Bronchial epithelial cell (primary cell): ENCODE results near the gene PNRC2. TPM values are rescaled to one million over a fixed set of nuclear protein-coding genes. Genes with fewer than 3 reads are reported as not detected.

Source experiments
- DNase-seq: peaks from one replicate; pipeline ENCODE4 v3.0.0-alpha.2; 2010; ENCODE audit warnings: low read depth
- FAIRE-seq: peaks from 2 replicates; lab custom pipeline; 2011; peaks lifted over from hg19 to GRCh38; lab: Jason Lieb, UNC
- H3K27me3 ChIP-seq: 2 replicates; pipeline ENCODE4 v1.5.1; 2011; ENCODE audit warnings: low read length; ENCODE audit not compliant: control insufficient read depth, insufficient read depth
- H3K36me3 ChIP-seq: 2 replicates; pipeline ENCODE4 v1.5.1; 2011; ENCODE audit warnings: low read length; ENCODE audit not compliant: control insufficient read depth, insufficient read depth
- H3K4me3 ChIP-seq: 2 replicates; pipeline ENCODE4 v1.5.1; 2011; ENCODE audit warnings: mild to moderate bottlenecking, low read depth, low read length, control low read depth
- total RNA-seq: library from RNA; depleted of rRNA; stranded (reverse); fragments of >200 nt; gene quantifications from 2 replicates; pipeline ENCODE4 v1.2.1, GENCODE V29; 2014
- TF ChIP-seq, protein P1 (sequence below): IDR thresholded peaks from 2 replicates; pipeline ENCODE4 v1.5.1; 2011; ENCODE audit warnings: mild to moderate bottlenecking, moderate library complexity, low read length, control low read depth, inconsistent platforms; ENCODE audit not compliant: insufficient read depth, severe bottlenecking

Gene PNRC2
- total RNA-seq, 1 donor from 2014 or later: 89.8 TPM

DNA sequence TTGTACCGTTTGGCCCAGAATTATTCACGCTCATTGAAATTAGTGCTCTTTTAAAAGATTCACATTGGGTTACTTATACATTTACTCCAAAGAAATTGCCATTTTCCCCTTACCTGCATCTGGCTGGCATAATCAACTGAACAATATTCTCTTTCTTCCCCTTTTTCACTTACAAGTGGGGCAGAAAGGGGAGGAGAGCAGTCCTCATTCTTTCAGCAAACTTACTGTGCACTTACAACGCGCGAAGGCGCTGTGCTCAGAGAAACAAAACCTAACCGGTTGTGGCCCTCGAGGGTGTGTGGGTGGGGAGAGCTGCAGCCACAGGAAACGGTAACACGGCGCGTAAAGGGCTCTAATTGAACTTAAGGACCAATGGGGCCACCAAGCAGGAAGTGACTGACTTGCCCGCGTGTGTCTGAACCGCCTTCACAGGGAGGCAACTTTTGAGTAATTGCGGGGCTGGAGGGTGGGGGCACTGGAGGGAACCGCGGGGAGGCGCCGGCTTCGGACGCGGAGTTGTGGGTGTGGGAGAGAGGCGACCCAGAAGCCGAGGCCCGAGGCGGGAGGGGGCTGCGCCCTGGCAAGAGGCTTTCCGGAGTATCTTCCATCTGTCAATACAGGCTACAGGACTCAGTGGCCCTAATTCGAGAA, 693 bp upstream of the PNRC2 start:
- DNase-seq: peak; percentile 88
- peak overlapping the region; percentile 94 for H3K4me3 ChIP-seq
- no peaks in the 10 kb centered on the region for H3K36me3 ChIP-seq
- TF ChIP-seq, protein P1, sequence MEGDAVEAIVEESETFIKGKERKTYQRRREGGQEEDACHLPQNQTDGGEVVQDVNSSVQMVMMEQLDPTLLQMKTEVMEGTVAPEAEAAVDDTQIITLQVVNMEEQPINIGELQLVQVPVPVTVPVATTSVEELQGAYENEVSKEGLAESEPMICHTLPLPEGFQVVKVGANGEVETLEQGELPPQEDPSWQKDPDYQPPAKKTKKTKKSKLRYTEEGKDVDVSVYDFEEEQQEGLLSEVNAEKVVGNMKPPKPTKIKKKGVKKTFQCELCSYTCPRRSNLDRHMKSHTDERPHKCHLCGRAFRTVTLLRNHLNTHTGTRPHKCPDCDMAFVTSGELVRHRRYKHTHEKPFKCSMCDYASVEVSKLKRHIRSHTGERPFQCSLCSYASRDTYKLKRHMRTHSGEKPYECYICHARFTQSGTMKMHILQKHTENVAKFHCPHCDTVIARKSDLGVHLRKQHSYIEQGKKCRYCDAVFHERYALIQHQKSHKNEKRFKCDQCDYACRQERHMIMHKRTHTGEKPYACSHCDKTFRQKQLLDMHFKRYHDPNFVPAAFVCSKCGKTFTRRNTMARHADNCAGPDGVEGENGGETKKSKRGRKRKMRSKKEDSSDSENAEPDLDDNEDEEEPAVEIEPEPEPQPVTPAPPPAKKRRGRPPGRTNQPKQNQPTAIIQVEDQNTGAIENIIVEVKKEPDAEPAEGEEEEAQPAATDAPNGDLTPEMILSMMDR: peak; percentile 19
- H3K27me3 ChIP-seq: no peaks in the 10 kb centered on the region
- no peak for FAIRE-seq

- Histone ChIP-seq H3K4me3 (peak overlapping the region; percentile 94), H3K36me3 (no peaks in the 10 kb centered on the region), H3K27me3 (no peaks in the 10 kb centered on the region)
- TF ChIP-seq, protein P1: no peak
- no peak for FAIRE-seq
- peak; percentile 51 for DNase-seq
These were observed 828 bp downstream of the PNRC2 start for GRCh38 chr1:23960291-23961020.

DNA sequence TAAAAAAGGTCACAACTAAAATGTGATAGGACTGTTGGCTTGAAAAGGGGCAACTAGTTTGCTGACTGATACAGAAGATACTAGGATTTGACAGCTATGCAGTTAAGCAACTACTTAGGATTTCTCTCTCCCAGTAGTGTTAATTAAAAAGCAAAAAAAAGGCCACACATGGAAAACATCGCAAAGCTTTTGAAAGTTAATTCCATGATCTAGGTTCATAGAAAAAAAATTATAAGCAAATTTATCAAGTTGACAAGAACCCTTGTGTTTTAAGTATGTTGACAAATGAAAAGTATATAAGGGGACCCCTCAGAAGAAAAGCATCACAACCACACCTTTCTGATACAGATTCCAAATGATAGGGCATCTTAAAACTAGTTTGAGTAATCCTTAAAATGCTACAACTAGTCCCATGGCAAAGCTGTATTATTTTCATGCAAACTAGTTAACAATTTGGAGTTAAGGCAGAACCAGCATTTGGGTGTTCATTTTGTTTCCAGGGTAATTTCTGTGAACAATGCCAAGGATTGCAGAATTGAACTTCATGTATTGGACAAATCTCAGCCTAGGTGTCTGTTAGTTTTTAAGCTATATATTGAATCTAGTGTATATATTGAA, 4.1 kb downstream of the PNRC2 start:
- H3K27me3 ChIP-seq: no peaks in the 10 kb centered on the region
- no peak overlapping the region for H3K4me3 ChIP-seq
- FAIRE-seq (no peak), DNase-seq (no peak)
- H3K36me3 ChIP-seq: no peaks in the 10 kb centered on the region
- TF ChIP-seq, protein P1: no peak

GRCh38 chr1:23964235-23964668, 4.6 kb downstream of the PNRC2 start:
- no peaks in the 10 kb centered on the region for H3K36me3 ChIP-seq
- no peak for FAIRE-seq
- H3K27me3 ChIP-seq: no peaks in the 10 kb centered on the region
- DNase-seq: no peak
- H3K4me3 ChIP-seq: no peak overlapping the region
- TF ChIP-seq, protein P1: no peak

GRCh38 chr1:23964790-23965740, 5.4 kb downstream of the PNRC2 start:
- no peaks in the 10 kb centered on the region for H3K27me3 ChIP-seq
- FAIRE-seq (no peak), DNase-seq (no peak)
- H3K4me3 ChIP-seq: no peak overlapping the region
- TF ChIP-seq, protein P1: no peak
- H3K36me3 ChIP-seq: no peaks in the 10 kb centered on the region
